8988T (cell line): ENCODE data around the gene GLT1D1.

Experiments used
- DNase-seq: peaks from one replicate; pipeline ENCODE4 v3.0.0; 2011

The GLT1D1 gene

DNA sequence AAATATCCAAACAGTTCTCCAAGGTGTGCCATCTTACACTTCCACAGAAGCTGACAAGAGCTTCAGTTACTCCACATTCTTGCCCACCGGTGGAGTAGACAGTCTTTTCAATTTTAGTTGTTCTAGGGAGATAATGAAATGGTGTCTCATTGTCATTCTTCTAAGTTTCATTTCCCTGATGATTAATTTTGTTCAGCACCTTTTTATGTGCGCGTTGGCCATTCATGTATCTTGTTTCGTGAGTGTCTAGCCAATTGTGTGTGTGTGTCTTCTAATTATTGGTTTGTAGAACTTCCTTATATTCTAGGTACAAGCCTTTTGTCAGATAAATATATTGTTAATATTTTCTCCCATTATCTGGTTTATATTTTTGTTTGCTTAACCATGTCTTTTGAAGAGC lies 63.1 kb downstream of the GLT1D1 start:
- DNase-seq = no peak

DNA sequence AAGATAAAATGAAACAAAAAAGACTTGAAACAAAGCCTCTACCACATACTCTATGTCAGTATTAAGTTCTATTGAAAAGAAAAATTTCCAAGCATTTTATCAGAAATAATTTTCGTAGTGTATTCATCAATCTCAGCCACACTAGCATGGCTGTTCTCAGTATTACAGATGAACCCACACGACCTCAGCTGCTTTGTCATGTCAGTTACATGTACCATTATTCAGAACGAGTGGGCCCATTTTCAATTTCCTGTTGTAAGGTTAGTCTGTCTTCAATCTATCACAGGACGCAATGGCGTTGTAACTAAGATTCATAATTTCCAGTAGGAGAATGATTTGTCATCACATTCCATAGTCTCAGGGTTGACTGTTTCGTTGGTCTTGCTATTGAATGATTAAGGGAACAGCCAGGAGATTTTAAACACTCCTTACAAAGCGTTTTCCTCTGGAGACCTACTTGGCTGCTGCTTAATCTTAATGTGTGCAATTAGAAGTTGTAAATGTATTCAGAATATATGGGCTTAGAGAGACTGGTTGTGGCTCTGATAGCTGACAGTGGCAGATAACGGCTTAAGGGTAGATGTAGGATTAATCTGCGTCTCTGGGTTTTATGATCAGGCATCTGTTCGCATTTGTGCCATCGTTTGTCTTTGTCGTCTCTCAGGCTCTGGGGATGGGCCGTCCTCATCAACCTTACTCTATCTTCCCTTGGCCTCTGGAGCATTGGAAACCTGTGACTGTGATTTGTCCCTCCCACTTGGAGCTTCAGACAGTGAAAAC lies 65.4 kb downstream of the GLT1D1 start:
- DNase-seq = no peak

GRCh38 chr12:128920468-128920867 lies 67.2 kb downstream of the GLT1D1 start:
- DNase-seq = no peak

DNA sequence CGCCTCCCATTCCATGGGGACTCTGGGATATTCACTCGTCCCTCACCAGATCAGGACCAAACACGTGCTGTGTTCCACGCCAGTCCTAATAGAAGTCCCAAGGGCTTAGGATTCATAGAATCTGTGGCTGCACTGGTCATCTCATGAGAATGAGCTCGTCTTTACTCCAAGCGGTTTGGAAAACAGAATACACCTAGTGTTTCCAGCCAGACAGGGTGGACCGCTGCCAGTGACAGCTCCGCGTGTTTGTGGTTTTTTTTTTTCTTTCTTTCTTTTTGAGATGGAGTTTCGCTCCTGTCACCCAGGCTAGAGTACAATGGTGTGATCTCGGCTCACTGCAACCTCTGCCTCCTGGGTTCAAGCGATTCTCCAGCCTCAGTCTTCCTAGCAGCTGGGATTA lies 75.1 kb downstream of the GLT1D1 start:
- no peak for DNase-seq

DNA sequence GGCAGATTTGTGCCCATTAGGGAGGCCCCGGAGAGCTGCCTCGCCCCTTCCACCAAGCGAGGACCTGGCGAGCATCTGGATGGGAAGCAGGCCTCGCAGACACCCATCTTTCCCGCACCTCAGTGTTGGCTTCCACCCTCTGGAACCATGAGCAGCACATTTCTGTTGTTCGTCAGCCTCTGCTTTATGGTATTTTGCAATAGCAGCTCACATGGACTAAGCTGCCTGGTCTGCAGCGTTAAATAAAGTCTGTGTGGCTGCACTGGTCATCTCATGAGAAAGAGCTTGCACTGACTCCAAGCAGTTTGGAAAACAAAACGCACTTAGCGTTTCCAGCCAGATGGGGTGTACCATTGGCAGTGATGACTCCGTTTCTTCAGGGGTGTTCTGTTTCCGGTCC lies 75.8 kb downstream of the GLT1D1 start:
- no peak for DNase-seq

- DNase-seq = no peak
These were observed 77.3 kb downstream of the GLT1D1 start for GRCh38 chr12:128930606-128931005.

- DNase-seq = no peak
These were observed 79.2 kb downstream of the GLT1D1 start for GRCh38 chr12:128932521-128932920.

DNA sequence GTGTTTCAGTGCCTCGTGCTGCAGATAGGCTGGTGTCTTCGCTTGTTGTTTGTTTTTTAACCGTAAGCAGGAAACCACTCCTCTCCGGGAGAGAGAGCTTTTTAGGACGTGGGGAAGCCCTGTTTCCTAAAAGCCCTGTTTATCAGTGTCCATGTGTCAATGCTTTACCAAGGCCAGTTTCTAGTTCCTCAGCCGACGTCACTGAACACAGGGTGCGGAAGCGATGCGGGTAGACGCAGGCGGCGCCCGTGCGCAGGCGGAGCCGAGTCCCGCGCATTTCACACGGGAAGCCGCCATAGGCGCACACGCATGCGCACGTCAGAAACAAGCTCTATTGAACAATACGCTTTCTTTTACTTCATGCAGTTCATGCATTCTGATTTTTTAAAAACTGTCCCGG lies 79.8 kb downstream of the GLT1D1 start:
- no peak for DNase-seq

- no peak for DNase-seq
These were observed 80.6 kb downstream of the GLT1D1 start for GRCh38 chr12:128933926-128934325.

DNA sequence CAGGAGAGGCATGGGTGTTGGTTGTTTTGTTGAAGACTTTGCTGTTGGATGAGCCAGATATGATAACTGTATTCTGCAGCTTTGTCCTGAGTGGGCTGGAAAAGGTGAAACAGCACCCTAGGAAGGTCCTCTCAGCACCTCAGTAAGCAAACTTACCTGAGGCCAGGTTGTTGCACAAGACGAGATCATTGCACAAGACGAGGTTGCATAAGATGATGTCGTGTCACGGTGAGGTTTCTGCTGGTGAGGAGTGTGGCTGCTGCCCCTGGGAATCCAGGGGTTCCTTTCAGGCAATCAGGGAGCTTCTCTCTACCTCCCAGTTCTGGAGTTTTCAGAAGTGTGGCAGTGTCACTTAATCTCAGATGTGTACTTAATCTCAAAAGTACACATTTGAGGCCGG lies 85.6 kb downstream of the GLT1D1 start:
- DNase-seq = no peak

- no peak for DNase-seq
These were observed 87.0 kb downstream of the GLT1D1 start for GRCh38 chr12:128940090-128940888.

DNA sequence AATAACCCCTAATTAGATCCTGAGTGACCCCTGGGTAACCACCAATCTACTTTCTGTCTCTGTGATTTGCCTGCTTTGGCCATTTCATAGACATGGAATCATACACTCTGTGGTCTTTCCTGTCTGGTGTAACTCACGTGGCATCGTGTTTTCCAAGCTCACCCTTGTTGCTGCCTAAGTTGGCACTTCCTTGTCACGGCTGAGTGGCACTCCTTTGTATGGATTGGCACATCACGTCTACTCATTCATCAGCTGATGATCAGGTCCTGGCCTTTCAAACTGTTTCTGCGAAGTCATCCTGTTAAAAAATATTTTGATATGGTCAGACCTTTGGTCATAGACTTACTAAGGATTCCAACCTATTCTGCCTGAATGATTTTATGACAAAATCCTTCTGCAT lies 87.7 kb downstream of the GLT1D1 start:
- DNase-seq = no peak

- DNase-seq = no peak
These were observed 89.7 kb downstream of the GLT1D1 start for GRCh38 chr12:128942960-128943477.

- no peak for DNase-seq
These were observed 91.7 kb downstream of the GLT1D1 start for GRCh38 chr12:128944956-128945355.

DNA sequence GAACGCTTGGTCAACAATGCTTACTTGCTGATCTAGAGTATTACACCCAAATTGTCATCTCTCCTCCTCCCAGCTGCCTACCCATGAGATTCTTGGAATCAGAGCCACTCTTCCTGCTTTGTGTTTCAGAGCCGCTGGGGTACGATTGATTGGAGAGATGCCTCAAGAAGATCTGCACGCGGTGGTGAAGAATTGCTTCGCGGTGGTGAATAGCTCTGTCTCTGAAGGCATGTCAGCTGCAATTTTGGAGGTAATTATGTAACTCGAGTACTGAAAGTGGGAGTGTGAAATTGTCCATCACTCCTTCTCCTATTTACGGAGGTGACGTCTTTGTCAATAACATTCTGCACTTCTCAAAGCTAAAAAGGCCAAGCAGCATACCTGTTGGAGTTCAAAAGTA lies 93.9 kb downstream of the GLT1D1 start:
- no peak for DNase-seq

DNA sequence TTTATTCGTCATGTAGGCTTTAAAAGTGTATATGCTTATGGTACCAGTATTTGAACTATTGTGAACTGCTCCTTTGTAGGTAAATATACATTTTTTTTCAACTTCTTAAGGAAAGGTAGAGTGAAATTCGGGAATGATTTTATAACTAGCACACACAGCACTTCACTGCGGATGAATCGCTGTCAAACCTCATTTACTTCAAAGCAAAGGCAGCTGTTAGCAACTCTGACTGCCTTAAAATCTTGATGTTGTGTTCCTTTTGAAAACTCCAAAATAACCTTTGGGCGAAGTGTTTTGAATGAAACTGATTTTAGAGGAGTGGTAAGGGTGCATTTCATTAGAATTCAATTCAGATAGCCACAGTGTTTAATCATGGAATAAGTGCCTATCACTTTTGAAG lies 95.8 kb downstream of the GLT1D1 start:
- no peak for DNase-seq

DNA sequence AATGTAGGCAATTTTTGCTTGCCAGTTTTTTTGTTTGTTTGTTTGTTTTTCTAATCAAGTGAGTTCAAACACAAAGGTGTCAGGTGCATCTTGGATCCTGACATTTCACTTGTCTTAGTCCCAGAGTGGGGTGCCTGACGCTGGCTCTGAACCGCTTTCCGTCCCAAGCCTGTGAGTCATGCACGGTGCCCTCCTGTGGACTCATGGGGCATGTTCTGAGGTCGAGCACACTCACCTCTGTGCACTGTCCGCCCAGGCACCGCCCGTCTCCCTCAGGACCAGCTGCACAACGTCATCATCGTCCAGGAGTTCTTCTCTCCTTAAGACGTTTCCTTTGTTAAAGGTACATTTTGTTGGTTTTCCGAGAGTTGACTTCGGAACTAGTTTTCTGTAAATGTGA lies 98.2 kb downstream of the GLT1D1 start:
- no peak for DNase-seq

GRCh38 chr12:128956755-128957154 lies 103.5 kb downstream of the GLT1D1 start:
- DNase-seq = no peak

DNA sequence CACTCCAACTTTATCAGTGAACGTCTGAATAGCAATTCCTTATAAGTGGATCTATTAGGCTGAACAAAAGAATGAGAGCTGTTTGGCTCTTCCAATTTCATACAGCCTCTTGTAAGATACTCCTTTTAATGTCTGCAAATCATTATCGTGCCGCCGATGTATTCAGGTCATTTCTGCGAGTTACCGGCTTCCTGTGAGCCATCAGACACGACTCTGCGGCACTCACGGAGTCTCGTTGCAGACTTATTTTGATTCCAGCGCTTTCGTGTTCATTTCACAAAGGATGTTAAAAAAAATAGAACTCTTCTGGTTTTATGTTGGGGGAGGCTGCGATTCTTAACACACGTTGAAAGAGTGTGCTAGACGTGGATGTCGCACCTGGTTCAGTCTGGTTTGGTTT lies 106.6 kb downstream of the GLT1D1 start:
- DNase-seq = no peak

- no peak for DNase-seq
These were observed 108.1 kb downstream of the GLT1D1 start for GRCh38 chr12:128961308-128961902.

- no peak for DNase-seq
These were observed 108.7 kb downstream of the GLT1D1 start for GRCh38 chr12:128961957-128962356.

DNA sequence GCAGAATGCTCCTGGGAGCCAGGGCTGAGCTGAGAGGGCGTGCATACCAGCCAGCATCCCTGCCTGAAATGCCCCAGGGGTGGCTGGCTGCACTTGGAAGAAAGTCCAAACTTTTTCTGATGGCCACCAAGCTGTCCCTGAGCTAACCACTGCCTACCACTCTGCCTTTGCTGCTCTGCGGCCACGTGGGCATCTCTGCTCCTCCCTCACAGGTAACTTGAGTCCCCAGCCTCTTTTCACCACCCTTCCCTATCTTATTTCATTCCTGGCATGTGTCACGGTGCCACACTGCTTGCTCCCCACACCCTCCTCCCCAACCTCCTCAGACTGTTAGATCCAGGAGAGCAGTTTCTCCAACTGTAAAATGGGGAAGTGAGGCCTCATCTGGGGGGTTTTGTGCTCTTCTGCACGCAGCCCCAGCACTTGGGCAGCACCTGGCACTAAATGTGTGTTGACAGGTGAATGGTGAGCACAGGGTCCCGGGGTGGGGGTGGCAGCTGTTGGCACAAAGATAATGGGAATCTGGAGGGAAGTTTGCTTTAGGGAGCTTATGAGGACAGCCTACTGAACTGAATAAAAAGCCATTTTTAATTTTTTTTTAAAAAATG lies 113.0 kb downstream of the GLT1D1 start:
- no peak for DNase-seq

DNA sequence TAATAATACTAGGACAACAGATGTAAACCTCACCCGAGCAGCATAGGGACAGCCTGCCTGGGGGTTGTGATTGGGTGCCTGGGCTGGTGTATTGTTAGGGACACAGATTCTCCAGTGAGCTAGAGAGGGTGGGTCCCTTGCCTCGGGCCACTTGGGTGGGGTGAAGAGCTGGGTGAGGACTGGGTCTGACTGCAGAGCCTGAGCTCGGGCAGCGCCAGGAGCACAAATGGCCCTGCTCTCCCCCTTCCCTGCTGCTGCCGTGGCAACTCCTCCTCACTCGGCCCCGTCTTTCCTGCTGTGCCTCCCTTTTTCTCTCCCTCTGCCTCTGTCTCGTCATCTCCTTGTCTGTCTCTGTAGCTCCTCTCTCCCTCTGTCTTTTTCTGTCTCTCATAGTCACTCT lies 115.4 kb downstream of the GLT1D1 start:
- no peak for DNase-seq
